GM13977 (cell line): ENCODE measurements around the gene CDHR4.
"Not testable (repeated sequence)": the region's sequence is repeated elsewhere in the genome, so short reads cannot be mapped to it uniquely, and the experiment has no call there.

Experiments
- DNase-seq: peaks from one replicate; pipeline ENCODE4 v3.0.0; 2012; ENCODE audit warnings: low spot score
- CTCF ChIP-seq: IDR thresholded peaks from 2 replicates; pipeline ENCODE4 v1.5.1; 2012; ENCODE audit warnings: mild to moderate bottlenecking, control low read depth; ENCODE audit not compliant: insufficient read depth; ENCODE audit errors: extremely low read depth, missing control alignments
- in situ Hi-C: fragments of 300-500 bp; cut with MboI; formaldehyde crosslinking; loops from one replicate; pipeline ENCODE4 v1.12.0; 2022; ENCODE audit warnings: low sequenced_read_pairs, low pct_unique_long_range_greater_than_20kb, mixed read lengths, inconsistent platforms; ENCODE audit not compliant: unreplicated experiment

The CDHR4 gene

GRCh38 chr3:49750056-49750455, 49.6 kb downstream of the CDHR4 start:
- in situ Hi-C loops: no loop called here
- no peak for DNase-seq
- TF ChIP-seq CTCF: no peak

- DNase-seq, in situ Hi-C loops: not testable (repeated sequence)
Measured at GRCh38 chr3:49748874-49749273, 50.8 kb downstream of the CDHR4 start.

- in situ Hi-C loops: no loop called here
- no peak for DNase-seq
- no peak for TF ChIP-seq CTCF
Measured at GRCh38 chr3:49747792-49748480, 51.7 kb downstream of the CDHR4 start.

GRCh38 chr3:49745986-49746385, 53.7 kb downstream of the CDHR4 start:
- in situ Hi-C loops: no loop called here
- TF ChIP-seq CTCF: no peak
- no peak for DNase-seq
